ENCODE measurements around the gene MPND. TPM values are rescaled to one million over a fixed set of nuclear protein-coding genes. Genes with fewer than 3 reads are reported as not detected.

Gene MPND
- total RNA-seq, 1 experiment from 2014 or later, result 4.6 TPM

- Histone ChIP-seq H3K27me3 (replicated peaks) (no peaks in the 10 kb centered on the region), H3K9me3 (replicated peaks) (no peaks in the 10 kb centered on the region; the same call in 1 of the 2 replicates), H3K4me3 (no peak overlapping the region), H3K27ac (no peak overlapping the region), H3K4me1 (replicated peaks) (peaks cover 28% of the 10 kb centered on the region), H3K36me3 (peaks cover 18% of the 10 kb centered on the region)
- peak in 1 of 2 experiments; percentile 41 for DNase-seq (ENCODE audit: low read depth in 1 of 2, low spot score in 2 of 2)
Measured at GRCh38 chr19:4379383-4380253, 36.3 kb downstream of the MPND start.

- Histone ChIP-seq H3K27ac (no peak overlapping the region), H3K4me3 (no peak overlapping the region), H3K9me3 (replicated peaks) (no peaks in the 10 kb centered on the region; the same call in 1 of the 2 replicates), H3K4me1 (replicated peaks) (peaks cover 21% of the 10 kb centered on the region), H3K36me3 (peaks cover 22% of the 10 kb centered on the region), H3K27me3 (replicated peaks) (no peaks in the 10 kb centered on the region)
- no peak for DNase-seq (ENCODE audit: low read depth in 1 of 2, low spot score in 2 of 2)
Measured at GRCh38 chr19:4380254-4380727, 36.9 kb downstream of the MPND start.

- H3K27me3 ChIP-seq (replicated peaks), result no peaks in the 10 kb centered on the region
- H3K9me3 ChIP-seq (replicated peaks), result no peaks in the 10 kb centered on the region
- no peaks in the 10 kb centered on the region for H3K4me1 ChIP-seq (replicated peaks)
- no peak overlapping the region for H3K4me3 ChIP-seq
- no peak overlapping the region for H3K27ac ChIP-seq
- no peak for DNase-seq (ENCODE audit: low read depth in 1 of 2, low spot score in 2 of 2)
- peaks cover 42% of the 10 kb centered on the region for H3K36me3 ChIP-seq
Measured at GRCh38 chr19:4385291-4386040, 42.1 kb downstream of the MPND start.

GRCh38 chr19:4386041-4386782, 42.9 kb downstream of the MPND start:
- H3K27ac ChIP-seq, result no peak overlapping the region
- no peak for DNase-seq (ENCODE audit: low read depth in 1 of 2, low spot score in 2 of 2)
- no peaks in the 10 kb centered on the region for H3K27me3 ChIP-seq (replicated peaks)
- no peaks in the 10 kb centered on the region for H3K9me3 ChIP-seq (replicated peaks)
- peaks cover 42% of the 10 kb centered on the region for H3K36me3 ChIP-seq
- no peak overlapping the region for H3K4me3 ChIP-seq
- no peaks in the 10 kb centered on the region for H3K4me1 ChIP-seq (replicated peaks)

GRCh38 chr19:4388337-4389063, 45.1 kb downstream of the MPND start:
- Histone ChIP-seq H3K27me3 (replicated peaks) (no peaks in the 10 kb centered on the region), H3K27ac (no peak overlapping the region), H3K9me3 (replicated peaks) (no peaks in the 10 kb centered on the region), H3K4me3 (no peak overlapping the region), H3K36me3 (peaks cover 51% of the 10 kb centered on the region), H3K4me1 (replicated peaks) (no peaks in the 10 kb centered on the region)
- no peak for DNase-seq (ENCODE audit: low read depth in 1 of 2, low spot score in 2 of 2)

GRCh38 chr19:4389064-4389375, 45.7 kb downstream of the MPND start:
- DNase-seq (ENCODE audit: low read depth in 1 of 2, low spot score in 2 of 2), result no peak
- no peak overlapping the region for H3K27ac ChIP-seq

GRCh38 chr19:4389511-4390016, 46.2 kb downstream of the MPND start:
- DNase-seq (ENCODE audit: low read depth in 1 of 2, low spot score in 2 of 2), result no peak
- no peaks in the 10 kb centered on the region for H3K27me3 ChIP-seq (replicated peaks)
- no peak overlapping the region for H3K27ac ChIP-seq
- no peaks in the 10 kb centered on the region for H3K9me3 ChIP-seq (replicated peaks)
- H3K4me3 ChIP-seq, result no peak overlapping the region
- no peaks in the 10 kb centered on the region for H3K4me1 ChIP-seq (replicated peaks)
- peaks cover 43% of the 10 kb centered on the region for H3K36me3 ChIP-seq

More at GRCh38 chr19:4389064-4389375, 45.7 kb downstream of the MPND start:
- Histone ChIP-seq H3K4me1 (replicated peaks) (no peaks in the 10 kb centered on the region), H3K27me3 (replicated peaks) (no peaks in the 10 kb centered on the region), H3K4me3 (no peak overlapping the region), H3K9me3 (replicated peaks) (no peaks in the 10 kb centered on the region), H3K36me3 (peaks cover 46% of the 10 kb centered on the region)

- Histone ChIP-seq H3K4me3 (no peak overlapping the region), H3K27me3 (replicated peaks) (no peaks in the 10 kb centered on the region), H3K27ac (no peak overlapping the region), H3K36me3 (peaks cover 45% of the 10 kb centered on the region), H3K4me1 (replicated peaks) (no peaks in the 10 kb centered on the region), H3K9me3 (replicated peaks) (no peaks in the 10 kb centered on the region)
- DNase-seq (ENCODE audit: low read depth in 1 of 2, low spot score in 2 of 2), result no peak
Measured at GRCh38 chr19:4390017-4390566, 46.7 kb downstream of the MPND start.

- Histone ChIP-seq H3K36me3 (peaks cover 47% of the 10 kb centered on the region), H3K27ac (no peak overlapping the region), H3K4me3 (no peak overlapping the region), H3K9me3 (replicated peaks) (no peaks in the 10 kb centered on the region), H3K27me3 (replicated peaks) (no peaks in the 10 kb centered on the region), H3K4me1 (replicated peaks) (no peaks in the 10 kb centered on the region)
- no peak for DNase-seq (ENCODE audit: low read depth in 1 of 2, low spot score in 2 of 2)
Measured at GRCh38 chr19:4390567-4391305, 47.4 kb downstream of the MPND start.

- Histone ChIP-seq H3K9me3 (replicated peaks) (no peaks in the 10 kb centered on the region), H3K36me3 (peaks cover 49% of the 10 kb centered on the region), H3K4me3 (no peak overlapping the region), H3K27me3 (replicated peaks) (no peaks in the 10 kb centered on the region), H3K4me1 (replicated peaks) (no peaks in the 10 kb centered on the region), H3K27ac (no peak overlapping the region)
- DNase-seq (ENCODE audit: low read depth in 1 of 2, low spot score in 2 of 2), result no peak
Measured at GRCh38 chr19:4391306-4391693, 47.9 kb downstream of the MPND start.

- DNase-seq (ENCODE audit: low read depth in 1 of 2, low spot score in 2 of 2), result no peak
- Histone ChIP-seq H3K4me1 (replicated peaks) (no peaks in the 10 kb centered on the region), H3K27me3 (replicated peaks) (no peaks in the 10 kb centered on the region), H3K9me3 (replicated peaks) (no peaks in the 10 kb centered on the region), H3K36me3 (peaks cover 51% of the 10 kb centered on the region), H3K27ac (no peak overlapping the region), H3K4me3 (no peak overlapping the region)
Measured at GRCh38 chr19:4391701-4392483, 48.5 kb downstream of the MPND start.

Data from SJSA1 (cell line).